K562 (cell line): Measurements from ENCODE around the gene RCC1. TPM values are rescaled to one million over a fixed set of nuclear protein-coding genes. Genes with fewer than 3 reads are reported as not detected.

Experiments used
- ATAC-seq: fragments of 200-7000 bp; cut with Tn5 transposase; 3 replicates; pipeline ENCODE4 v1.9.1; 2020; ENCODE audit warnings: moderate library complexity
- BruUV-seq: library from RNA; stranded (reverse); fragments of 400-500 nt; replicated peaks from 2 replicates; lab custom pipeline; 2021; lab: Mats Ljungman, UMichigan
- CTCF ChIA-PET: fragments of 300-600 bp; formaldehyde crosslinking; extraction: SDS; loops from one replicate; lab custom pipeline; 2021; ENCODE audit warnings: low intra/inter-chr PET ratio; lab: Yijun Ruan, JAX
- POLR2A ChIA-PET: fragments of 300-600, 350-650 bp; sonication (Branson Sonifier 250); formaldehyde crosslinking; extraction: SDS; loops from one replicate; lab custom pipeline; 2021; ENCODE audit warnings: antibody characterized with exemption, inconsistent platforms; lab: Yijun Ruan, JAX
- DNase-seq, 4 experiments: peaks; one replicate each; pipeline versions ENCODE4 v3.0.0 to v3.0.0-alpha.2; 2011 to 2018; ENCODE audit warnings: low spot score in 3 of 4, mixed read lengths in 3 of 4; ENCODE audit errors: extremely low read depth in 1 of 4
- FAIRE-seq: peaks from 2 replicates; lab custom pipeline; 2011; peaks lifted over from hg19 to GRCh38; lab: Jason Lieb, UNC
- H2AFZ ChIP-seq: 2 replicates; pipeline ENCODE4 v1.6.0; 2011; ENCODE audit warnings: low read depth, low read length, control low read depth, inconsistent platforms
- H3K27ac ChIP-seq: fragments of 200-600 bp; 3 replicates; pipeline ENCODE4 v1.8.0; 2011; ENCODE audit warnings: low read depth, mild to moderate bottlenecking, control low read depth, inconsistent platforms, low read length, moderate library complexity, mixed read lengths; ENCODE audit errors: extremely low read depth
- H3K27me3 ChIP-seq, 2 experiments: fragments of 300-600 bp in 1 of 2; 2 replicates in 1 of 2; 3 replicates in 1 of 2; pipeline versions ENCODE4 v1.6.0 to v1.8.0; 2011; ENCODE audit warnings: inconsistent platforms in 2 of 2, low read length in 2 of 2, mild to moderate bottlenecking in 1 of 2, mixed read lengths in 1 of 2, moderate library complexity in 1 of 2; ENCODE audit not compliant: control insufficient read depth in 2 of 2, insufficient read depth in 2 of 2
- H3K36me3 ChIP-seq: fragments of 300-600 bp; 3 replicates; pipeline ENCODE4 v1.8.0; 2011; ENCODE audit warnings: mild to moderate bottlenecking, low read length, inconsistent platforms; ENCODE audit not compliant: control insufficient read depth, insufficient read depth
- H3K4me1 ChIP-seq, 2 experiments: fragments of 200-600 bp in 1 of 2; replicated peaks in 1 of 2; 2 replicates in 1 of 2; 3 replicates in 1 of 2; pipeline versions ENCODE4 v1.5.1 to v1.8.0; 2011; ENCODE audit warnings: inconsistent platforms in 2 of 2, low read length in 2 of 2, mild to moderate bottlenecking in 1 of 2, mixed read lengths in 1 of 2, moderate library complexity in 1 of 2; ENCODE audit not compliant: control insufficient read depth in 2 of 2, insufficient read depth in 2 of 2
- H3K4me2 ChIP-seq: 2 replicates; pipeline ENCODE4 v1.6.1; 2011; ENCODE audit warnings: low read length, control low read depth, inconsistent platforms, mixed read lengths; ENCODE audit not compliant: insufficient read depth
- H3K4me3 ChIP-seq: fragments of 200-600 bp; sonication (generic), shearing (Covaris generic); 2 replicates; pipeline ENCODE4 v1.5.1; 2016; ENCODE audit warnings: control low read depth, inconsistent platforms
- H3K79me2 ChIP-seq: fragments of 200-600 bp; 3 replicates; pipeline ENCODE4 v1.8.0; 2011; ENCODE audit warnings: low read length, inconsistent platforms; ENCODE audit not compliant: control insufficient read depth, insufficient read depth
- H3K9ac ChIP-seq, 2 experiments: 2 replicates each; pipeline versions ENCODE4 v1.6.0 to v1.6.1; 2011; ENCODE audit warnings: low read depth in 2 of 2, low read length in 2 of 2, control low read depth in 1 of 2, inconsistent platforms in 1 of 2, mild to moderate bottlenecking in 1 of 2, mixed read lengths in 1 of 2; ENCODE audit not compliant: insufficient read depth in 1 of 2
- H3K9me1 ChIP-seq: one replicate; pipeline ENCODE4 v1.6.0; 2011; ENCODE audit warnings: inconsistent platforms, mild to moderate bottlenecking, low read length, moderate library complexity; ENCODE audit not compliant: control insufficient read depth, insufficient read depth
- H3K9me3 ChIP-seq: replicated peaks from 2 replicates; pipeline ENCODE4 v1.5.1; 2011; ENCODE audit warnings: low read depth, low read length, inconsistent platforms; ENCODE audit not compliant: control insufficient read depth, insufficient read depth
- H4K20me1 ChIP-seq: replicated peaks from 2 replicates; pipeline ENCODE4 v1.6.1; 2011; ENCODE audit warnings: low read length, inconsistent platforms, mixed read lengths; ENCODE audit not compliant: control insufficient read depth, insufficient read depth
- BRF1 ChIP-seq: IDR thresholded peaks from 3 replicates; pipeline ENCODE4 v1.6.1; 2011; ENCODE audit warnings: borderline replicate concordance, mild to moderate bottlenecking; ENCODE audit not compliant: insufficient read length; ENCODE audit errors: extremely low read depth
- C11orf30 ChIP-seq: fragments of 450-650 bp; IDR thresholded peaks from 2 replicates; pipeline ENCODE4 v1.6.1; 2016; ENCODE audit warnings: low read depth, mild to moderate bottlenecking
- CBX2 ChIP-seq: fragments of 200-600 bp; sonication (generic); IDR thresholded peaks from one replicate; pipeline ENCODE4 v1.6.1; 2012; ENCODE audit warnings: mild to moderate bottlenecking, low read length, inconsistent platforms; ENCODE audit not compliant: insufficient read depth, poor library complexity, severe bottlenecking
- CBX5 ChIP-seq: IDR thresholded peaks from 2 replicates; pipeline ENCODE4 v1.6.1; 2014; ENCODE audit warnings: low read depth, borderline replicate concordance
- CBX8 ChIP-seq: fragments of 200-600 bp; sonication (generic); IDR thresholded peaks from 2 replicates; pipeline ENCODE4 v1.6.1; 2012; ENCODE audit warnings: borderline replicate concordance, mixed run types, low read depth, mild to moderate bottlenecking, moderate library complexity, mixed read lengths, low read length, control low read depth, inconsistent platforms; ENCODE audit not compliant: poor library complexity, severe bottlenecking; ENCODE audit errors: extremely low read depth
- COPS2 ChIP-seq: fragments of 450-650 bp; conservative IDR thresholded peaks from 2 replicates; pipeline ENCODE4 v1.6.1; 2016; ENCODE audit warnings: mild to moderate bottlenecking, moderate library complexity
- CSDE1 ChIP-seq, 2 experiments: fragments of 450-650 bp; IDR thresholded peaks; 2 replicates each; pipeline ENCODE4 v1.6.1; 2016; ENCODE audit warnings: mild to moderate bottlenecking in 1 of 2
- ESRRA ChIP-seq: fragments of 450-650 bp; IDR thresholded peaks from 2 replicates; pipeline ENCODE4 v1.6.1; 2014; ENCODE audit warnings: low read depth, mild to moderate bottlenecking, moderate library complexity, borderline replicate concordance
- FOS ChIP-seq: IDR thresholded peaks from 3 replicates; pipeline ENCODE4 v1.6.1; 2011; ENCODE audit not compliant: insufficient read length; ENCODE audit errors: extremely low read depth
- ILF3 ChIP-seq: fragments of 450-650 bp; IDR thresholded peaks from 2 replicates; pipeline ENCODE4 v1.6.1; 2018; ENCODE audit warnings: antibody characterized with exemption, mild to moderate bottlenecking, moderate library complexity, borderline replicate concordance
- MAZ ChIP-seq, 2 experiments: fragments of 450-650 bp in 1 of 2; sonication (generic) in 1 of 2; formaldehyde crosslinking; IDR thresholded peaks in 1 of 2; conservative IDR thresholded peaks in 1 of 2; 2 replicates each; pipeline versions ENCODE4 v1.4.0 to v1.5.0; 2020; ENCODE audit warnings: mild to moderate bottlenecking in 1 of 2, missing genetic modification reagents in 1 of 2
- NONO ChIP-seq, 2 experiments: fragments of 200-400 bp in 1 of 2; fragments of 450-650 bp in 1 of 2; formaldehyde crosslinking in 1 of 2; IDR thresholded peaks; 2 replicates each; pipeline ENCODE4 v1.6.1; 2017; ENCODE audit warnings: low read depth in 2 of 2, mild to moderate bottlenecking in 2 of 2, moderate library complexity in 2 of 2, low read length in 1 of 2
- PHF8 ChIP-seq: fragments of 200-600 bp; sonication (generic); IDR thresholded peaks from 2 replicates; pipeline ENCODE4 v1.6.1; 2012; ENCODE audit warnings: mixed run types, mild to moderate bottlenecking, inconsistent platforms, low read length, moderate library complexity, borderline replicate concordance
- RFX5 ChIP-seq: IDR thresholded peaks from 2 replicates; pipeline ENCODE4 v1.6.1; 2011; ENCODE audit warnings: low read depth, mild to moderate bottlenecking, improper control_type of control experiment, low read length
- ZNF124 ChIP-seq: sonication (generic); formaldehyde crosslinking; IDR thresholded peaks from 2 replicates; pipeline ENCODE4 v1.8.1; 2022; ENCODE audit warnings: missing genetic modification reagents
- ZNF655 ChIP-seq: fragments of 250-450 bp; sonication (Bioruptor Pico); IDR thresholded peaks from 2 replicates; pipeline ENCODE4 v1.5.0; 2021
- ZNF668 ChIP-seq: fragments of 250-450 bp; sonication (Bioruptor Pico); IDR thresholded peaks from 2 replicates; pipeline ENCODE4 v1.8.0; 2022; ENCODE audit warnings: mild to moderate bottlenecking, inconsistent platforms
- ZNF766 ChIP-seq: fragments of 200-800 bp; sonication (Bioruptor generic); conservative IDR thresholded peaks from 2 replicates; pipeline ENCODE4 v1.6.1; 2016; ENCODE audit warnings: missing genetic modification characterization, missing compliant biosample characterization
- WGBS: fragments of 100-300 bp; shearing (Covaris generic); methylation state at CpG from one replicate; pipeline ENCODE4 v1.1.6; 2016; ENCODE audit warnings: low coverage, mixed read lengths; ENCODE audit not compliant: insufficient coverage; ENCODE audit errors: missing lambda C conversion rate; 5-methylcytosine and 5-hydroxymethylcytosine counted together
- in situ Hi-C: fragments of 300-500 bp; cut with MboI; formaldehyde crosslinking; loops from 4 replicates; pipeline ENCODE4 v1.15.0; 2018; ENCODE audit warnings: inconsistent platforms, mixed read lengths
- intact Hi-C: fragments of 100-400 bp; cut with micrococcal nuclease; formaldehyde crosslinking; loops from 2 replicates; pipeline ENCODE4 v1.14.2; 2022
- polyA plus RNA-seq, 8 experiments: library from polyadenylated mRNA; depleted of rRNA in 4 of 8; stranded (reverse) in 5 of 8; unstranded in 3 of 8; fragments of >200 nt; fragmentation: Nextera tagmentation in 2 of 8; fragmentation: Illumina TruSeq in 1 of 8; extraction: Ambion mirVana in 2 of 8; extraction: Trizol in 1 of 8; gene quantifications; 2 replicates each; pipeline versions ENCODE4 v1.2.1 to v1.2.3, GENCODE V29; 2011 to 2014; ENCODE audit warnings: inconsistent platforms in 1 of 8, missing spikeins in 1 of 8
- total RNA-seq, 7 experiments: library from RNA; depleted of rRNA in 6 of 7; stranded (reverse); fragments of >200 nt in 6 of 7; fragmentation: Illumina TruSeq in 2 of 7; extraction: Trizol in 2 of 7; gene quantifications; 2 replicates each; pipeline versions ENCODE4 v1.2.1 to v1.2.3, GENCODE V29; 2011 to 2021; ENCODE audit warnings: low replicate concordance in 1 of 7

Gene RCC1
- total and polyA plus RNA-seq, 9 of the 15 experiments (the other 6 are each of a cell fraction or from before 2014, with no cell fraction given), result 16.4 to 202 (median 107) TPM

- peak; percentile 83; the same call in 1 of the 2 replicates for TF ChIP-seq ESRRA
- TF ChIP-seq, all 486 proteins: peak for 172
Measured at GRCh38 chr1:28552758-28553663, 47.2 kb downstream of the RCC1 start, which contains the start of gene TRNAU1AP (continued).

- no peak for DNase-seq
- ChIA-PET CTCF (no interaction called here), POLR2A (interaction anchor here (0.6 to 11.0 kb wide), 3 partner anchors 8 to 19 kb away, joined by 3 to 157 read pairs (median 7); no protein-coding TSS in a partner anchor)
- WGBS, result 93% methylated on average over 3 of the region's 3 CpGs
- in situ Hi-C loops, result no loop called here
- Histone ChIP-seq H4K20me1 (no peaks in the 10 kb centered on the region), H3K27ac (no peak overlapping the region), H2AFZ (no peak overlapping the region), H3K4me3 (no peak overlapping the region), H3K79me2 (no peaks in the 10 kb centered on the region), H3K4me1 (no peaks in the 10 kb centered on the region), H3K9ac (no peak overlapping the region), H3K9me1 (no peaks in the 10 kb centered on the region), H3K9me3 (no peaks in the 10 kb centered on the region), H3K4me2 (no peak overlapping the region), H3K27me3 (no peaks in the 10 kb centered on the region), H3K36me3 (peaks cover 76% of the 10 kb centered on the region; the same call in 2 of the 3 replicates)
- BruUV-seq, result TSS peak; percentile 18
- no peak for ATAC-seq
- TF ChIP-seq MAZ (CRISPR knock-in tag; conservative IDR thresholded peaks at IDR 0.05 in 1 of 2, IDR thresholded peaks at IDR 0.05 in 1 of 2) (no peak), ZNF766 (CRISPR knock-in tag) (no peak), CSDE1 (IDR thresholded peaks at IDR 0.05) (no peak), CBX8 (no peak), C11orf30 (no peak), ZNF655 (no peak), BRF1 (no peak), RFX5 (no peak), ZNF124 (no peak), CBX2 (no peak), CBX5 (no peak), PHF8 (no peak), COPS2 (no peak), ILF3 (no peak), NONO (IDR thresholded peaks at IDR 0.05; ENCODE audit: low read depth in 2 of 2, low read length in 1 of 2) (no peak), ZNF668 (CRISPR knock-in tag) (no peak), FOS (no peak)
- intact Hi-C loops, result no loop called here
- FAIRE-seq, result peak; percentile 54
Measured at GRCh38 chr1:28560886-28561285, 55.0 kb downstream of the RCC1 start.
